SK-N-MC (cell line): ENCODE results near the gene NTRK2.

Experiments used
- DNase-seq: peaks from one replicate; pipeline ENCODE4 v3.0.0-alpha.2; 2011; ENCODE audit warnings: low read depth, low spot score
- H3K27ac ChIP-seq: fragments of 200-600 bp; sonication (generic); 2 replicates; pipeline ENCODE4 v1.5.1; 2016; ENCODE audit warnings: mixed run types
- H3K36me3 ChIP-seq: fragments of 200-600 bp; sonication (generic); 2 replicates; pipeline ENCODE4 v1.6.1; 2017; ENCODE audit warnings: antibody characterized with exemption, low read length, mixed read lengths; ENCODE audit not compliant: insufficient read depth
- H3K4me3 ChIP-seq: fragments of 200-600 bp; sonication (generic); 2 replicates; pipeline ENCODE4 v1.5.1; 2016
- H3K9ac ChIP-seq: fragments of 200-600 bp; sonication (generic); 2 replicates; pipeline ENCODE4 v1.8.0; 2017; ENCODE audit warnings: mixed run types, mixed read lengths; ENCODE audit not compliant: insufficient read length
- H3K9me3 ChIP-seq: fragments of 200-600 bp; sonication (generic); 2 replicates; pipeline ENCODE4 v1.6.1; 2017; ENCODE audit warnings: low read depth, mild to moderate bottlenecking, antibody characterized with exemption, low read length, moderate library complexity, mixed read lengths
- EZH2 ChIP-seq: fragments of 200-600 bp; sonication (generic); IDR thresholded peaks from one replicate; pipeline ENCODE4 v1.6.1; 2017; ENCODE audit warnings: antibody characterized with exemption
- FOXP2 ChIP-seq: optimal IDR thresholded peaks from 2 replicates; pipeline ENCODE3; 2011; ENCODE audit warnings: mild to moderate bottlenecking, moderate library complexity; ENCODE audit not compliant: insufficient read depth; ENCODE audit errors: extremely low read length, control extremely low read depth
- POLR2AphosphoS5 ChIP-seq: IDR thresholded peaks from 2 replicates; pipeline ENCODE4 v1.6.1; 2012; ENCODE audit warnings: mild to moderate bottlenecking, low read depth, low read length, borderline replicate concordance

Gene NTRK2

GRCh38 chr9:84655447-84655846 lies 14.1 kb upstream of the NTRK2 start:
- no peak for TF ChIP-seq EZH2
- no peak for TF ChIP-seq FOXP2
- TF ChIP-seq POLR2AphosphoS5: no peak
- Histone ChIP-seq H3K9me3 (no peaks in the 10 kb centered on the region), H3K36me3 (no peaks in the 10 kb centered on the region), H3K27ac (no peak overlapping the region), H3K9ac (no peak overlapping the region), H3K4me3 (no peak overlapping the region)
- DNase-seq: no peak

GRCh38 chr9:84659313-84659712 lies 10.2 kb upstream of the NTRK2 start:
- H3K4me3 ChIP-seq: no peak overlapping the region
- no peak overlapping the region for H3K9ac ChIP-seq
- no peak for DNase-seq
- no peaks in the 10 kb centered on the region for H3K36me3 ChIP-seq
- no peaks in the 10 kb centered on the region for H3K9me3 ChIP-seq
- no peak for TF ChIP-seq FOXP2
- TF ChIP-seq EZH2: no peak
- no peak for TF ChIP-seq POLR2AphosphoS5
- no peak overlapping the region for H3K27ac ChIP-seq

GRCh38 chr9:84659773-84660172 lies 9.8 kb upstream of the NTRK2 start:
- no peak for DNase-seq
- H3K4me3 ChIP-seq: no peak overlapping the region
- H3K9ac ChIP-seq: no peak overlapping the region
- TF ChIP-seq EZH2 (no peak), FOXP2 (no peak), POLR2AphosphoS5 (no peak)
- no peak overlapping the region for H3K27ac ChIP-seq
- no peaks in the 10 kb centered on the region for H3K36me3 ChIP-seq
- no peaks in the 10 kb centered on the region for H3K9me3 ChIP-seq

GRCh38 chr9:84667571-84668195 lies 1.8 kb upstream of the NTRK2 start:
- no peak for DNase-seq
- H3K9ac ChIP-seq: no peak overlapping the region
- no peaks in the 10 kb centered on the region for H3K36me3 ChIP-seq
- TF ChIP-seq FOXP2 (no peak), EZH2 (no peak), POLR2AphosphoS5 (no peak)
- peak overlapping the region; percentile 51; the same call in 1 of the 2 replicates for H3K4me3 ChIP-seq
- H3K27ac ChIP-seq: no peak overlapping the region
- H3K9me3 ChIP-seq: no peaks in the 10 kb centered on the region

GRCh38 chr9:84668196-84669012 lies 1.1 kb upstream of the NTRK2 start:
- peak overlapping the region; percentile 51 for H3K4me3 ChIP-seq
- no peaks in the 10 kb centered on the region for H3K36me3 ChIP-seq
- H3K27ac ChIP-seq: no peak overlapping the region
- peak; percentile 1 for DNase-seq
- H3K9me3 ChIP-seq: no peaks in the 10 kb centered on the region
- H3K9ac ChIP-seq: no peak overlapping the region
- TF ChIP-seq POLR2AphosphoS5: no peak
- TF ChIP-seq EZH2: no peak
- TF ChIP-seq FOXP2: no peak

GRCh38 chr9:84669013-84669287 lies 579 bp upstream of the NTRK2 start:
- no peak overlapping the region for H3K27ac ChIP-seq
- no peak overlapping the region for H3K9ac ChIP-seq
- no peak overlapping the region for H3K4me3 ChIP-seq
- H3K36me3 ChIP-seq: no peaks in the 10 kb centered on the region
- DNase-seq: no peak
- no peaks in the 10 kb centered on the region for H3K9me3 ChIP-seq
- TF ChIP-seq FOXP2: no peak
- no peak for TF ChIP-seq EZH2
- no peak for TF ChIP-seq POLR2AphosphoS5

- H3K4me3 ChIP-seq: no peak overlapping the region
- no peak for DNase-seq
- no peaks in the 10 kb centered on the region for H3K9me3 ChIP-seq
- TF ChIP-seq POLR2AphosphoS5: no peak
- TF ChIP-seq FOXP2: no peak
- TF ChIP-seq EZH2: no peak
- H3K36me3 ChIP-seq: no peaks in the 10 kb centered on the region
- no peak overlapping the region for H3K9ac ChIP-seq
- H3K27ac ChIP-seq: no peak overlapping the region
Measured at GRCh38 chr9:84670138-84671041, 861 bp downstream of the NTRK2 start.

- Histone ChIP-seq H3K9me3 (no peaks in the 10 kb centered on the region), H3K27ac (no peak overlapping the region)
Measured at GRCh38 chr9:84671586-84672521, 2.3 kb downstream of the NTRK2 start.

More at GRCh38 chr9:84671586-84672521, 2.3 kb downstream of the NTRK2 start:
- Histone ChIP-seq H3K36me3 (no peaks in the 10 kb centered on the region), H3K9ac (no peak overlapping the region), H3K4me3 (no peak overlapping the region)
- TF ChIP-seq POLR2AphosphoS5: no peak
- no peak for TF ChIP-seq EZH2
- no peak for TF ChIP-seq FOXP2
- DNase-seq: no peak
